HG03139 (cell line): ENCODE results near the gene PRR35.
"Not testable (repeated sequence)": the region's sequence is repeated elsewhere in the genome, so short reads cannot be mapped to it uniquely, and the experiment has no call there.

ENCODE experiments used
- ATAC-seq: cut with Tn5 transposase; IDR thresholded peaks from one replicate; pipeline ENCODE4 v1.9.1; 2021; ENCODE audit not compliant: unreplicated experiment

PRR35 gene

DNA sequence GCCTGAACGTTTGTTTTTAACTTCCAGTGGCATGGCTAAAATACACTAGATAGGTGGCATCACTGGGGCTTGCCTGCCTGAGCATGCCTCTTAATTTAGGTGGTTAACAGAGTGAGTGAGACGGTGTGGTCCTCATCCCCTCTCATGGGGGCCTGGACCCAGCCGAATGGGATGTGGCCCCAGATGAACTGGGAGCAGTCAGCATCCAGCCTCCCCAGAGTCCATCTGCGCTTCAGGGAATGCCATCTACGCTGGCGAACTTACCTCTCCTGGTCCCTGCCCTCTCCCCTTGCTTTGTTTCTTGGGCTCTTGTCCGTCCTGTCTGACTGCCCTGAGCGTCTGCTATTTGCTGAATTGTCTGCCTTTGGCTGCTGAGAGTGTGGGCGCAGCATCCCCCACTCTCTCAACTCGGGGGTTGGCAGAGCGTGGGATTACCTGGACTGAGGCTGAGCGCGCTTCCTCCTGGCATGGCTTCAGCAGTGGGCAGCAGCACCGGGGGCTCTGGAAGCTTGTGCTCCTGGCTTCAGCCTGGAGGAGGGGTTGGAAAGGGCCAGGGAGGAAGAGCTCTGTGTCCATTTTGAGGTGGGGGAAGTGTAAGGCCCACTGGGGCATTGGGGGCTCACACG lies 31.8 kb downstream of the PRR35 start:
- ATAC-seq = no peak

DNA sequence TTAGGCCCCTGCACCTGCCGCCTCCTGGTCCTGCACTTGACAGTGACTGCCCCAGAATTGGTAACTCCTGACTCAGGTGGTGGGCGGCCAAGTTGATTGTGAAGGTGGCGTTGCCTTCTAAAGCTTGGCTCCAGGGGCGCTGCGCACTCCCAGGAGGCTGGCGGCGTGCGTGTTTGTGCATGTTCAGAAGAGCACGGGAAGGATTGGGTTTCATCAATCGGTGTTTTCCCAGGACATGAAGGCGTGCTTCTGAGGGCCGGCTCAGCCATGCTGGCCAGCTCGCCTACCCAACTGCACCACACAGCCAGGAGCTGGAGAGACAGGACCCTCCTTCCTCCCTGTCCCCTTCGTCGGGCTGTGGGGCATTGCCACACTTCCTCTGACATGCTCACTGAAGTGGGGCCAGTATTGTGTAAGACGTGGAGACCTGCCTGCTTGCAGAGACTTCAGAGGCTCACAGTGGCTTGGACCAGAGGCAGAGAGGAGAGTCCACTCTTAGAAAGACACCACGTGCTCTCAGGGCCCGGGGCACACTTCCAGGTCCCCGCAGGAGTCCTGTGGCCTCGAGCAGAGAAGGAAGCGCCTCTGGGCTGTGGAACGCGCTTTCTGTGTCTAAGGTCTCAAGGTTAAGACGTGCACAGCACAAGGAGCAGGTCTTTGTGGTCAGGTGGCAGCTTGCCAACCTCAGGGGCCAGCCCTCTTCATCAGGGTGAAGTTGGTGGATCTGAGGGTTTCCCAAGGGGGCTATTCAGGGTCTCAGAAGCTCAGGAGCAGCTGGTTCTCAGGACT lies 32.5 kb downstream of the PRR35 start:
- no peak for ATAC-seq

DNA sequence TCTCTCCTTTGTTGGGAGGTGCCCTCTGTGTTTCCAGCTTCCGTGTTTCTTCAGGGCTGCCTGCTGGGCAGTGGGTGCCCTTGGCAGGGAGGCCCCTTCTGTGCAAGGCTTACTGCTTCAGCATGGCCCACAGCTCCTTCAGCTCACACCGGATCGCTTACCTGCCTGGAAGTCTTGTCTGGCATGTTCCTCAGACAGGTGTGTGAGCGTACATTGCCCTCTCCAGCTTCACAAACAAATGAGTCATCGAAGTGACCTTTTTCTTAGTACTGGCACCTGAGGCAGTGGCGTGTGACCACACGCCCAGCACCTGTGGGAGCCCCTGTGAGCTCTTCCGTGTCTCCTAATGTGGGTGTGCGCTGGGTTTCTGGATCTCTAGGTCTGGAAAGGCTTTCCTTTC lies 33.2 kb downstream of the PRR35 start:
- no peak for ATAC-seq

DNA sequence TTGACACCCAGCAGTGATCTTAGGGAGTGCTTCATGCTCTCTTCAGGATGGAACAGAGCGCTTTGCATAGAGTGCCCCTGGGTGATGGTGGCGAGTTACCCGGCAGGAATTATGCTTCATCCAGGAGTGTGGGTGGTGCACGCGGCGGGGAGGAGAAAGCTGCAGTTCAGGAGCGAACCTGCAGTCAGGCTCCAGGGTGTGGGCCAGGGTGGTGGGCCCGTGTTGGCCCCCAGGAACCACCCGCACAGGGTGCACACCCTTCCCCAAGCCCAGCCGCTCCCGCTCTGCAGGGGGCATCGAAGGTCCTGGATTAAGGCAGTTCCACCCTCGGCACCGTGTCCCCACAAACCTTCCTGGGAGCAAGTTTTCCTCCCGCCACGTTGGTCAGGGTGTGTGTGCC lies 33.6 kb downstream of the PRR35 start:
- no peak for ATAC-seq

DNA sequence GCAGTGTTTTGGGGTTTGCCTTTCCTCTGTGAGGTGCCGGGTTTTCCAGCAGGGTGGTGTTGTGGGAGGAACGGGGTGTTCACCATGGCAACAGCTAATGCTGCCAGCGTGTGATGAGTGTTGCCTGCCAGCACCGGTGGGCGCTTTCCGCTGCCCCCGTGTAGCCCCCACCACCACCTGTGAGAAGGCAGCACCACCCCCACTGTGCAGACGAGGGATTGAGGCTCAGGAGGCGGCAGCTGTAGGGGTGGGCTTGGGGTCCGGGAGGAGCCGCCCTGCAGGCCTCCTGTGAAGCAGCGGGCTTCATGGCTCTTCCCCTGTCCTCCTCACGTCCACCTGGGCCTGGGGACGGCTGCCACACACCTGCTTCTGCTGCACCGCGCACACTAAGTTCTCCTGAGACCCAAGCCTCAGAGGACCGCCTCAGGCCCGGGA lies 34.9 kb downstream of the PRR35 start:
- no peak for ATAC-seq

DNA sequence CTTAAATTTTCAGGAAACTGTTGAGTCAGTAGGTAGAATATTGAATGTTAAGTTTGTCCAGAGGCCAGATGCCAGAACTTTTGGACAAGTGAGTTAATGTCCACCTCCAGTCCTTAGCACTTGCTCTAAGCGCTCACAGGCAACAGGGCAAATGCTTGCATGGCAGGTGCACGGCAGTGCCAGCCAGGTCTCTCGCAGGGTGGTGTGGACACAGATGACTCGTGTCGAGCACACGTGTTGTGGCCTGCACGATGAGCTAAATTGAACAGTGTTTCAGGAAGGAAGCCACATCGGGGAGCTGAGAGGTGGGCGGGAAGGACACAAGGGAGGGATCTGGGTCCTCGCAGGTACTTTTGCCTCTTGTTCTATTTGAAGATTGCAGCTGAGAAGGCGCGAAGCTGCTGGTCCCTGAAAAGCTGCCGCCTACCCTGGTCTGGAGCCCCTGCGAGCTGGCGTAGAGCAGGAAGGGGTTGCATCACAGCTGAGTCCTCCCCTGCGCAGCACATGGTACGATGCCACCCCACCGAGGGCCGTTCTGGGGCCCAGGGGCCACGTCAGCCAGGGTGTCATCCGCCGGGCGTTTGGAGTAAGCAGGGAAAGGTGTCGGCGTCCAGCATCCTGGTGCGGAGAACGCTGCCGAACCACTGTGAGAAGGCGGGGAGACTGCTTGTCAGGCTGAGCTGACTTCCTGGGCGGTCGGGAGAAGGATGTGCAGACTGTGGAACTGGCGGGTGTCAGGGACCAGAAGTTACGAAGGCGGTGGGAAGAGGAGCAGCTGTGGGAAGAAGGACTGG lies 35.9 kb downstream of the PRR35 start:
- no peak for ATAC-seq

DNA sequence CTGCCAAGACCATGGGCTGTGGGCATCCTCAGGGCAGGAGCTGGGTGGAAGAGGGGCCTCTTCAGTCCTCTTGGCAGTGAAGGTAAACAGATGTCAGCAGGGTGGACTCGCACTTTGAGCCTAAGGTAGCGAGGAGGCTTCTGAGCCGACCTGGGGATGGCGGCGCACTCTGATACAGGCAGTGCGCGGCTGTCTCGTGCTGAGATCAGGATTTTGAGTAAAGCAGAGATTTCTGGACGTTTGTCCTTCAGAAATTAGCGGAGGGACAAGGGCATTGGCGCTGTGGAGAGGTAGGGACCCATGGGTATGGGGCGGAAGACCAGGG lies 36.5 kb downstream of the PRR35 start:
- ATAC-seq = no peak

DNA sequence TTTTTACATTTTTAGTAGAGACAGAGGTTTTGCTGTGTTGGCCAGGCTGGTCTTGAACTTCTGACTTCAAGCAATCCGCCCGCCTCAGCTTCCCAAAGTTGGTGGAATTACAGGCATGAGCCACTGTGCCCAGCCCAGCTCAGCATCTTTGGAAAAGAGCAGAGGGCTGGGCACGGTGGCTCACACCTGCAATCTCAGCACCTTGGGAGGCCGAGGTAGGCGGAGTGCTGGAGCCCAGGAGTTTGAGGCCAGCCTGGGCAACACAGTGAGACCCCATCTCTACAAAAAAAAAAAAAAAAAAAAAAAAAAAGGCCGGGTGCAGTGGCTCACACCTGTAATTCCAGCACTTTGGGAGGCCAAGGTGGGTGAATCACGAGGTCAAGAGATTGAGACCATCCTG lies 37.5 kb downstream of the PRR35 start:
- not testable (repeated sequence) for ATAC-seq

DNA sequence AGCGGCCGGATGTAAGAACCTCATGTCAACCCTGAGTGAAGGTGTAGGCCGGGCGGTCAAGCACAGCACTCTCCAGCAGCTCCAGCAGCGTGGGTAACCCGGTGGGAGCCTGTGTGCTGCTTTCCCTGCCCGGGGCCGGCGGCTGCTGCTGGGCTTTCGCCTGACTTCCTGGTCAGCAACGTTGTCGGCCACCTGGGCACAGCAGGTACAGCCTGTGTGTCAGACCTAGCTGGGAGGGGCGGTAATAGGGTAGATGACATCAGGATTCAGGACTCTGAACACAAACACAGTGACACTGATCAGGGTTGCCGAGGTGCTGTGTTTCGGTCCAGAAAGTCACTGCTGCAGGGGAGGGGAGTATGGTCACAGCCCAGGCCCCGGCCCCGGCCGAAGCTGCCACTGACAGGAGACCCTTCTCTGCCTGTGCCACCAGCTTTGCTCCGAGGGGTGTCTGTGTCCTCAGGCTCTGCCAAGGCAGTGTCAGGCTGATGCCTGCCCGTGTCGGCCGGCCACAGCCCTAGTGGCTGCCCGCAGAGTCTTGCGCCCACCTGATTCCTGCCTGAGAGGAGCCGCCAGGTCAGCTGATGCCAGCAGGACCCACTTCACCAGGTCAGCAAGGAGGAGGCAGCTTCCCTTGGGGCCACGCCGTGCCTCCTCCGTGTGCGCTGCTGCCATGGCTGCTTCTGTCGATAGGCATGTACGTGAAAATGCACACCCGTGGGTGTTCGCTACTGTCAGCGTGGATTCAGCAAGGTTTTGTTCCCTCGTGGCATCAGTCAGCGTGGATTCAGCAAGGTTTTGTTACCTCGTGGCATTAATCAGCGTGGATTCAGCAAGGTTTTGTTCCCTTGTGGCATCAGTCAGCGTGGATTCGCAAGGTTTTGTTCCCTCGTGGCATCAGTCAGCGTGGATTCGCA lies 38.9 kb downstream of the PRR35 start:
- no peak for ATAC-seq

DNA sequence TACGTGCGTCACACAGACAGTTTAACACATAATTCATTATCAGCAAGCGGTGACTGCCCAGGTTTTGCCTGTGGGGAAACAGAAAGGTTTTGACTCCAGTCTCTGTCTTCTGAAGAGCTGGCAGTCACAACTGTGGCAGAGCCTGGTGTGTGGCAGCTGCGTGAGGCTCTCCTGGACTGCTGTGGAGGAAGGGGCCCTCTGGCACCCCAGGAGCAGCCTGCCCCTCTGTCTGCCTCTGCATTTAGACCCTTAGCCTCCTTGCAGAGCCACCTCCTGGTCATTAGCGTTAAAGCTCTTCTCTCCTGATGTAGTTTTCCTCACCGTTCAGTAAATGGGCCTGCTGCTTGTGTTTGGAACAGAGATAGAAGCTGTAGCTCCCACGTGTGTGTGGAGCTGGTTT lies 40.6 kb downstream of the PRR35 start:
- no peak for ATAC-seq

DNA sequence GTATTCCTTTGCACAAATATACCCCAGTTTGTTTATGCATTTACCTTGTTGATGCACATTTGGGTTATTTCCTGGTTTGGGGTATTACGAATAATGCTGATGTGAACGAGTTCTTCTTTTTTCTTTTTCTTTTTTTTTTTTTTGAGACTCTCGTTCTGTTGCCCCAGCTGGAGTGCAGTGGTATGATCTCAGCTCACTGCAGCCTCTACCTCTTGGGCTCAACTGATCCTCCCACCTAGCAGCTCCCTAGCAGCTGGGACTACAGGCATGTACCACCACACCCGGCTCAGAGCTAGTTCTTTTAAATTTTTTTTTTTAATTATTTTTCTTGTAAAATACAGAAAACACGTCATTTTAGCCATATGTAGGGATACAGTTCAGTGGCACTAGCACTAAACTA lies 43.7 kb downstream of the PRR35 start:
- no peak for ATAC-seq

DNA sequence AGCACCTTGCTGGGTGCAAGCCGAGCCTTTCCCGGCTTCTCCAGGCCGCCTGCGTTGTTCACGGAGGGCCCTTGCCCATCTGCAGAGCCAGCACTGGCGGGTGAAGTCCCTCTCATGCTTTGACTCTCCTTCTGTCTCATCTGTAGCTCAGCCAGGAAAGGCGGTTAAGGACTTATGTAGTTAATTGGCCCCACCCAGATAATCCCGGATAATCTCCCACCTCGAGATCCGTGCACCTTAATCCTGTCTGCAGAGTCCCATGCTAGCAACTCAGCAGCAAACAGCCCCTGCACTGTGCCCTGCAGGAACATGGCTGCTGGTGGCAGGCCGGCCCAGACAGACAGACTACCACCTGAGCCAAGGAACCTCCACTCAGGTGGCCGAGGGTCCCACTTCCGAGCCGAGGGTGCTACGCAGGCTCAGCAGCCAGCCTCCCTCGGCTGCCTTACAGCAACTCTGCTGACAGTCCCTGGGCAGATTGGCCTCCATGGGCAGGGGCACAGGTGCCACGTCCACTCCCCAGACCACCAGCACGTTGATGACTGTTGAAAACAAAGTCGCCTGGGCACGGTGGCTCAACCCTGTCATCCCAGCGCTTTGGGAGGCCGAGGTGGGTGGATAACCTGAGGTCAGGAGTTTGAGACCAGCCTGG lies 46.6 kb downstream of the PRR35 start:
- no peak for ATAC-seq

DNA sequence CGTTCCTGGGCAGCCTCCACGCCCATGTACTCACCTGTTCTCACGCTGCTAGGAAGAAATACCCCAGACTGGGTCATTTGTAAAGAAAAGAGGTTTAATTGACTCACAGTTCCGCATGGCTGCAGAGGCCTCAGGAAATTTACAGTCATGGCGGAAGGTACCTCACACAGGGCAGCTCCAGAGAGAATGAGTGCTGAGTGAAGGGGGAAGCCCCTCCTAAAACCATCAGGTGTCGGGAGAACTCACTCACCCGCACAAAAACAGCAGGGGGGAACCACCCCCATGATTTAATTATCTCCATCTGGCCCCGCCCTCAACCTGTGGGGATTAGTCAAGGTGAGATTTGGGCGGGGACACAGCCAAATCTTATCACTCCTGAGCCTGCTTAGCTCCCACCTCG lies 47.8 kb downstream of the PRR35 start:
- no peak for ATAC-seq

DNA sequence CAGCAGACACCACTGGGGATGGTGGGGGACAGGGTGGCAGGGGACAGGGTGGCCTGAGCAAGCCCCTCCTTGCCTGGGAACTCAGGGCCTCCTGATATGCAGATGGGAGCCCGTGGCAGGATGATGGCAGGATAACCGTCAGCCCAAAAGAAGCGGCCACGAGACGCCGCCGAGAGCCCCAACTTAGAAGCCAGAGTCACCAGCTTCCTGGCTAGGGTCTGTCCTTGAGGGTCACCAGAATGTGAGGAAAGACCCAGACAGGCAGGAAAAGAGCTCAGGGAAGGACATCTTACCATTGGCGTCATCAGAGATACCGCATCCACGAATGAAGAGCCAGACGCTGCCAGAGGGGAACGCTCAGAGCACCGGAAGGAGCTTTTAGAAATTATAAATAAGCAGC lies 49.1 kb downstream of the PRR35 start:
- ATAC-seq = no peak

DNA sequence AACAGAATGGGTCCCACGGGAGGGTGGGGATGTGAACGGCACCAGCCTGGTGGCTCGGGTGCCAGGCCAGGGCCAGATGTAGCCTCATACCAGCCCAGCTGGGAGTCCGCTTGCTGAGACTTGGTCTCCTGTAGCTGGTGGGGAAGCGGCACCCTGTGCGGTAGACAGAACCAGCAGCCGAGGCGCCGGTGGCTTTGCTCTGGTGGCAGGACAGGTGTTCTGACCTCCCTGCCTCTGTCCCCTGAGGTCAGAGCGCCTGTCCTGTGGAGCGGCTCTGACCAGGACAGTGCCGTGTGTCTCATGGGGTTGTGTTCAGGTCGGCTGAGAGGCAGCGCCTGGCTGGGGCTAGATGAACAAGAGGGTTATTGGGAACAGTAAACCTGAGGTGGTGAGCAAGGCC lies 49.8 kb downstream of the PRR35 start:
- no peak for ATAC-seq

DNA sequence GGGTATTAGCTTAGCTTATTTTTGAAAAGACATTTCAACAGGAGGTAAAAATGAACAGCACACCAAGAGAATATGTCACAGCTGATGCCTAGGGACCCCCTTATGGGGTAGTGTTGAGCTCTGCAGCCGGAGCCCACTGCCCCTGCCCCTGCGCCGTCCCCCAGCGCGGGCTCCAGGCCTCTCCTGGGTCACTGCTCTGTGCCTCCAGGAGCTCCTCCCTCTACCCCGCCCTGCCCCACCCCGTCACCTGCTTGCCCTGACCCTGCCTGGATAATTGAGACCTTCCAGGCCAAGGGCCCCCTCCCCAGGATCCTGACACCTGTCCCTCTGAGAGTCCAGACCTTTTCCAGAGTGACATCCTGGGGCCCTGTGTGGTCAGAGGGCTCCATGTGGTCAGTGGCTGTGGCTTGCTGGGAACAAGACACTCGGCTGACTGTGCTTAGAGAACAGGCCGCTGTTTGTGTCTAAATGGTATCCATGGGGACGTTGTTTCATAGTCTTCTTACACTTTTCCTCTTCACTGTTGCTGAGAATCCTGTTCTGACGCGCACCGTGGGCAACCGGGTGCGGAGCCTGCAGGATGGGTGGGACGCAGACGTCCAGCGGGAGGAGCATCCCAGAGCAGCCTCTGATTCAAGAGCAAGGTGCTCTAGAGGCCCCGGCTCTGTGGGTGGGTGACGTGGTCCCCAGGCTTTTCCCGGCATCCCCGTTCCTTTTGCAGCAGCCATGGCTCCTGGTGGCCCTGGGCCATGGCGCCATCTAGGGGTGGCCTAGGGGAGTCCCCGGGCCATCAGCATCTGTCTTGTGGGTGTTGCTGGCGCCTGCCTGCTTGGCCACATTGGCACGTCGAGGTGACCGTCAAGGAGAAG lies 50.6 kb downstream of the PRR35 start:
- ATAC-seq = no peak

DNA sequence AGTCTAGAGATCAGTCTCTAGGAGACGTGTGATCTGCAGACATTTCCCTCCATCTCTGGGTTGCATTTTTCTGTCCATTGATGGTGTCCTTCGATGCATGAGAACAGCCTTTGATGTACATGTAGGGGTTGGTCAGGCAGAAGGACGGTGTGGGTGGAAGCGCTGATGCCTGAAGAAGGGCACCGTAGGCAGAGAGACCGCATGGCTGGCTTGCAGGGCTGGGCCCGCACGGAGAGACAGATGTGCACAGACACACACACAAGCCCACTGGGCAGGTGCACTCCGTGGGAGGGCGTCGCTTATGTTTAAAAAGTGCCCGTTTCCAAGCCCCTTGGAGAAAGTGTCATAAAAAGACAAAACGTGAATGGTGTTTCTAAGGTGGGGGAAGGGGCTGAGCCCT lies 54.9 kb downstream of the PRR35 start:
- no peak for ATAC-seq
